ENCODE data around the gene DNAJC10.

Gene DNAJC10

DNA sequence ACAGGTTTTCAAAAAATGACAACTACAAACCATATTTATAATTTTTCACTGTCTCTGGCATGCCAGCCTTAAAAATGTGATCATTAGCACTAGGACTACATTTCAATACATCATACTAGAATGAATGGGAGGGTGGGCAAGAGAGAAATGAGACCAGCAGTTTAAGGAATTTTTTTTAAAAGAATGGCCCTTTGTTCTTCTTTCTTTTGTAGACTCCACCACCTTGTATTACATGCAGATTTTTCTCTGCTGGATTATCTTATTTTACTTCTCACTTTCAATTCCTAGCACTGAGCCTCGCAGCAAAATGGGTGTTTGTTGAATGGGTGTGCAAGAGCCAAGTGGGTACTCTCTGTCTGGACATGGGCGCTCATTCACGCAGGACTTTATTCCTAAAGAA is 110.4 kb downstream of the DNAJC10 start:
- no peak for FAIRE-seq
- no peak for DNase-seq (ENCODE audit: extremely low spot score, insufficient read length, low read depth)

DNA sequence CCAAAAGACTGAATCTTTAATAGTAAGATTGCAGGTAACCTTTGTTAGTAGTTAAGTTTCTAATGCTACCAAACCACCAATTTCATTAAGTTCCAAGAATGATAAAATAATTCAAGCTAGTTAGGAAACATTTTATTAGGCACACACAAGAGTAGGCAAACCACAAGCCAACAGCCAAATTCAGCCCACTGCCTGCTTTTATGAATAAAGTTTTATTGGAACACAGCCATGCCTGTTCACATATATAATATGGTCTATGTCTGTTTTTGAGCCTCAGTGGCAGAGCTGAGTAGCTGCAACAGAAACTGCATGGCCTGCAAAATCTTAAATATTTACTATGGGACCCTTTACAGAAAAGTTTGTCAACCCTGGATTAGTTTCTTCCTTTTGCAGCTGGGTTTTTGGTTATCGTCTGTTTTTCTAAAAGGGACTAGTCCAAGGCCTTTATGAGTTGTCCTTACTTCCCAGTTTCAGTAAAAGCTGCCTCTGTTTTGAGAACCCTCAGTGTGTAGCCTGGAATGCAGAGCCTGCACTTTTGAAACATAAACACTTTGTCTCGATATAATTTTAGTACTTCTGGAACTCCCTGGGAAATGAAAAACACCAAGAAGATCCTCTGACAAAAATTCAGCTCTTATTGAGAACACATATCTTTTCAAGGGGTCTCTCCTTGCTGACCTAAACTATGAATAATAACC is 111.3 kb downstream of the DNAJC10 start:
- DNase-seq (ENCODE audit: extremely low spot score, insufficient read length, low read depth), result no peak
- no peak for FAIRE-seq

DNA sequence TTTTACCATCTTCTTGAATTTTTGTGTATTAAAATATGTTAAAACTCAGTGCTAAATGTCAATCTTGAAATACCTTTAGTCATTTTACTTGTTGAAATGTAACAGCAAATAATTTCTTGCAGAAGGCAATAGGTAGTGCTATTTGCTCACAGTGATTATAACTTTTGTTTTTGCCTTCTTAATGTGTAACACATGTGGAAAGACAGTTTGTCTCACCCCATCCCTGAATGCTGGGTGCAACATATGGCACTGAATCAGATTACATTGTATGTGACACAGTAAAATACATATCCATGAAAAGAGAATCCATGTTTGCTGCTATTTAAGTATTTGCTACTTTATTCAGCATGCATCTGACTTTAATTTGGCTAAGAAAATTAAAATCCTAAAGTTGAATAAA is 115.0 kb downstream of the DNAJC10 start:
- DNase-seq (ENCODE audit: extremely low spot score, insufficient read length, low read depth), result no peak
- no peak for FAIRE-seq

GRCh38 chr2:182831921-182832320 is 115.9 kb downstream of the DNAJC10 start:
- DNase-seq (ENCODE audit: extremely low spot score, insufficient read length, low read depth) (no peak), FAIRE-seq (no peak)

GRCh38 chr2:182833084-182833854 is 117.2 kb downstream of the DNAJC10 start:
- FAIRE-seq (no peak), DNase-seq (ENCODE audit: extremely low spot score, insufficient read length, low read depth) (no peak)

- FAIRE-seq, result no peak
These were observed 118.2 kb downstream of the DNAJC10 start for GRCh38 chr2:182834293-182834692.

GRCh38 chr2:182836451-182836850 is 120.4 kb downstream of the DNAJC10 start:
- FAIRE-seq (no peak), DNase-seq (ENCODE audit: extremely low spot score, insufficient read length, low read depth) (no peak)

More at GRCh38 chr2:182834293-182834692, 118.2 kb downstream of the DNAJC10 start:
- DNase-seq (ENCODE audit: extremely low spot score, insufficient read length, low read depth), result no peak
